Activated CD4-positive, CD25-positive, alpha-beta regulatory T cell treated with anti-CD3 and anti-CD28 coated beads, Interleukin-2, amount 50 U/mL, for 24 hours (primary cell): ENCODE data around the gene CRIP1.

Source experiments
- ATAC-seq, 2 donors: fragments of 150-1000 bp; cut with Tn5 transposase; one replicate each; pipeline ENCODE4 v1.10.0; 2021; ENCODE audit warnings: mild to moderate bottlenecking in 1 of 2, moderate library complexity in 1 of 2

The CRIP1 gene

DNA sequence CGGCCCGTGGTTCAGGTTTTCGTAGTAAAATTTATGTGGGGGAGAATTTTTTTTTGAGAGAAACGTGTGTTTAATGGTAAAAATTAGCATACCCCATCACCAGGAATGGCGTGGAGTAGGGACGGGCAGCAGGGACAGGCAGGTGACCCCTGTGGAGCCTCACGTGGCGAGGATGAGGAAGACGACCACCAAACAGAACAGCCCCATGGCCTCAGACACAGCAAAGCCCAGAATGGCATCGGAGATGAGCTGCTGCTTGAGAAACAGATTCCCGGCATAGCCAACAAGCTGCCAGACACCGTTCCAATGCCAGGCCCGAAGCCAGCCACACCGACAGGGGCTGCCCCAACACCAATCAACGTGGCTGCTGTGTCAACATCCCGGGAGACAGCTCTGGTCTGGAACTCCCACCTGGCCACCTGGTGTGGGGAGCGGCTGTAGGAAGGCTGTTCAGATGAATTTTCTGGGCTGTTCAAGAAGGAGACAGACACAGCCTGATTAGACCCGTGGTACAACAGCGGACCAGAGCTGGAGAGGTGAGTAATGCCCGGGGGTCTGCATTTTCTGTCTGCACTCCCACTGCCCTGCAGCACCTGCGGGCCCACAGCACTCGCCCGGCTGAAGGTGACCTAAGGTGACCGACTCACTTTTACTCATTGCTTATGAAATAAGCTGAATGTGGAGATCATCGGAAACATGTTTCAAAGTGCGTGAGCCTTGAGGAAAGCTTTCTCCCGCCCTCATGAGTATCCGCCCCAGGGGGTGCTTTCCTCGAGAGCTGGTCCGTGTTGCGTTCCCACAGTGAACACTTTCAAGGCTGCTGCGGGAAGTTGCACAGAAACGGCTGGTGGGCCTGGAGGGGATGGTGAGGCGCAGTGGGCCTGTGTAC, 50.2 kb downstream of the CRIP1 start:
- no peak for ATAC-seq

DNA sequence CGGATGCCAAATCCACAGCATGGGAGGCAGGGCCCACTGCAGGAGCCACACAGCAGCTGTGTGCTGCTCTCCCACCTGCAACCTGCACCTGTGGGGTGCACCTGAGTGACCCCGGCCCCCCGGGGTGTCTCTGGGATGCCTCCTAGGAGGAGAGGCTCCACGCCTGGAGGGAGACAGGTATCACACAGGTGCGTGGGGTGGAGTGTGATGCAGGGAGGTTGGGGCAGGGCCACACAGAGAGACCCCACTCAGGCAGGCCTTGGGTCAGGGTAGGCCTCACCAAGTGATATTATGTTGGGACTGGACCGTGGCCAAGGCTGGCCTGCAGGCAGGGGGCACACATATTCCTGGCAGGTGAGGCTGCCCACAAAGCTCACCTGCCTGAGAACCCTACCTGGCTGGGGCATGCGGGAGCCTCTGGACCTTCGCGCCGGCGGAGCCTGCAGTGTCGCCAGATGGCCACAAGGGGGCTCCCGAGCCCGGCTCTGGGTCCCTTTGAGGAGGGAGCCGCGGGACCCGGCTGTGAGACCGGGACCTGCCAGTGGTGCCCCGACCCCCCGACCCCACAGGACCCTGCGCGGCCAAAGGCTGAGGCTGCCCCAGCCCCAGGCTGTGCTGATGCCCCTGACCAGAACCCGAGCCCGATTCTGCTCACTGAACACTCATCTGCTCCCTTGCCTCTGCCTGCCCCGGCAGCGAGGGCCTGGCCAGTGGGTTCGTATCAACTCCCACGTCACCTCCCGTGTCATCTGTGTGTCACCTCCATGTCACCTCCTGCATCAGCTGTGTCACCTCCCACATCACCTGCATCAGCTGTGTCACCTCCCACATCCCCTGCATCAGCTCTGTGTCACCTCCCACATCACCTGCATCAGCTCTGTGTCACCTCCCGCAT, 51.1 kb downstream of the CRIP1 start:
- ATAC-seq: peak; percentile 75 to 84
